GM12875 (cell line): ENCODE measurements around the gene MCM9.

Source experiments
- H3K4me3 ChIP-seq: one replicate; pipeline ENCODE4 v1.5.1; 2011; ENCODE audit warnings: low read depth, low read length, control low read depth
- TF ChIP-seq, protein P1 (sequence below): IDR thresholded peaks from 2 replicates; pipeline ENCODE4 v1.5.1; 2011; ENCODE audit warnings: low read depth, mild to moderate bottlenecking, control low read depth, inconsistent platforms, low read length, moderate library complexity, borderline replicate concordance; ENCODE audit not compliant: insufficient read depth

MCM9 gene

DNA sequence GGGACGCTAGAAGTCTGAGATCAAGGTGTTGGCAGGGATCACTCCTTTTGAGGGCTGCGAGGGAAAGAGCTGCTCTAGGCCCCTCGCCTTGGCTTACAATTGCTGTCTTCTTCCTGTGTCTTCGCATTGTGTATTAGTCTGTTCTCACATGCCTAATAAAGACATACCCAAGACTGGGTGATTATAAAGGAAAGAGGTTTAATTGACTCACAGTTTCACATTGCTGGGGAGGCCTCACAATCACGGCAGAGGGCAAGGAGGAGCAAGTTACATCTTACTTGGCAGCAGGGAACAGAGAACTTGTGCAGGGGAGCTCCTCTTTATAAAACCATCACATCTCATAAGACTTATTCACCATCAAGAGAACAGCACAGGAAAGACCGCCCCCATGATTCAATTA, 143.5 kb downstream of the MCM9 start:
- TF ChIP-seq, protein P1, sequence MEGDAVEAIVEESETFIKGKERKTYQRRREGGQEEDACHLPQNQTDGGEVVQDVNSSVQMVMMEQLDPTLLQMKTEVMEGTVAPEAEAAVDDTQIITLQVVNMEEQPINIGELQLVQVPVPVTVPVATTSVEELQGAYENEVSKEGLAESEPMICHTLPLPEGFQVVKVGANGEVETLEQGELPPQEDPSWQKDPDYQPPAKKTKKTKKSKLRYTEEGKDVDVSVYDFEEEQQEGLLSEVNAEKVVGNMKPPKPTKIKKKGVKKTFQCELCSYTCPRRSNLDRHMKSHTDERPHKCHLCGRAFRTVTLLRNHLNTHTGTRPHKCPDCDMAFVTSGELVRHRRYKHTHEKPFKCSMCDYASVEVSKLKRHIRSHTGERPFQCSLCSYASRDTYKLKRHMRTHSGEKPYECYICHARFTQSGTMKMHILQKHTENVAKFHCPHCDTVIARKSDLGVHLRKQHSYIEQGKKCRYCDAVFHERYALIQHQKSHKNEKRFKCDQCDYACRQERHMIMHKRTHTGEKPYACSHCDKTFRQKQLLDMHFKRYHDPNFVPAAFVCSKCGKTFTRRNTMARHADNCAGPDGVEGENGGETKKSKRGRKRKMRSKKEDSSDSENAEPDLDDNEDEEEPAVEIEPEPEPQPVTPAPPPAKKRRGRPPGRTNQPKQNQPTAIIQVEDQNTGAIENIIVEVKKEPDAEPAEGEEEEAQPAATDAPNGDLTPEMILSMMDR, result no peak
- H3K4me3 ChIP-seq, result no peak overlapping the region

DNA sequence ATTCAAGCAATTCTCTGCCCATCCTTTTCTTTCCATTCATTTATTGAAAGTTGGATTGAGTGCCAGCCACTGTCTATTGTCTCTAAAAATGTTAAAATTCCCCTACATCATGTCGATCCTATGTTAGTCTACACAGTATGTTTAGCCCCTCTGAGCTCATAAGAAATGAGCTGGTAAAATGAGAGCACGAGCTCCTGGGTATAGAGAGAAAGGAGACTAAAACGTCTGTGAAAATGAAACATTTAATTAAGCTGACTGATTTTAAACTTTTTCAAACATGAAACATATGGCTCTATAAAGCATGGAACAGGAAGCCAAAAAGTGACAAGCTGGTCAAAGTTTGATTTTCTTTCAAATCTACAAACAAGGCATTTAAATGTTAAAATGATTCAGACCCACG, 145.0 kb downstream of the MCM9 start:
- TF ChIP-seq, protein P1, result no peak
- H3K4me3 ChIP-seq, result no peak overlapping the region

DNA sequence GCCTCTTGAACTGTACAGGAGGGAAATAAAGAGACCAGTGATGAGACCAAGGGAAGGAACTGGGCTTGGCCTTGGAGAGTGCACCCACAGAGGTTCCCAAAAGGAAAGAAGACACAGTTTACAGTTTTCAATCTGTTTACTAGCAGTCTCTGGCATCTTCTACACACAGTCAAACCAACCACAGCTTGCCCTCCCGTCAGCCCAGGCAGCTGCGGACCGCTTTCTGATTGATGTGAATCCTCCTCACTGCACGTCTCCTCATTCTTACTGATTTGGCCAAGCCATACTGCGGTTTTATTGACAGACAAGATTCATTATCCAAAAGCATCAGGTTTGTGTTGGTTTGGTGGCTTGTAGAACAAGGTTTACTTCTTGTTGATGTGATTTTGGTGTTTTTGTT, 145.5 kb downstream of the MCM9 start:
- TF ChIP-seq, protein P1, result no peak
- no peak overlapping the region for H3K4me3 ChIP-seq

DNA sequence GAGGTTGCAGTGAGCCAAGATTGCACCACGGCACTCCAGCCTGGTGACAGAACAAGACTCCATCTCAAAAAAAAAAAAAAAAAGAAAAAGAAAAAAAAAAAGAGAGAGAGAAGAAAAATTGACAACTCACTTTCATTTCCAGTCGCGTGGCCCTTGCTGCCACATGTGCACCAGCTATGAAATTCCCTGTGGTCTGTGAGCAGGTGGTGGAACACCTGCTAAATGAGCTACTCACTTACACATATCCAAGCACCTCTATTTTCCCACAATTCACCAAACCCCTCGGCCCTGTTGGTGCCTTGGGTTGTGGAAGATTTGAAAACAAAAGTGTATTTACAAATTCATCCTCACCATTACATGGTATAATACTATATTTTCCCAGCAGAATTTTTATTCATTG, 146.3 kb downstream of the MCM9 start:
- no peak overlapping the region for H3K4me3 ChIP-seq
- TF ChIP-seq, protein P1, result no peak

DNA sequence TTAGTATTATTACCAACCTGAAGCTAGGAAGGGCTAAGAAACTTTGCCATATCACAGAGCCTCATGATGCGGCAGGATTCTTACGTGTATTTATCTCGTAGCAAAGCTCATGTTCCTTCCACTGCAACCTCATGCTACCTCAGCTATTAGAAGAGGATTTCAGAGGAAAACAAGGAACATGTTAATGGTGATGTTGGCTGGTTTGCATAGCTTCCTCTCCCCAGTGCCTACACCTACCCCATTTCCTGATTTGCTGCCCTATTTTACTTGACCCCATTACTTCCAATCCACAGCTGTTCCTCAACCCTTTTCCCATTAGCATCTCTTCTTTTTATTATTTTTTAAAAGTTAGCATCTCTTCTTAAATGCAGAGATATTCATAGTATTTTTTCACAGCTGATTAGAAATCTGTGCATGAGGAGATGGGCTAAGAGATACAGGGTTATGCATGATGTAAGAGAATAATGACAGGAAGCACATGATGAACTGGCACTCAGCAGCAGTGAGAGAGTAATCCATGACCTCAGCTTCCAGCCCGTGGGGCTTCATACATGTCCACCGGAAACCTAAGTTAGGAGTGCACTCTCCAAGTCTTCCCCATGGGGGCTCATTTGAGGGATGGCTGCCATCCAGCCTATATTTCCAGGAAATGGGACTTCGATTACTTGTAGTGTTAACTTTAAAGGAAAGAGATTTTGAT, 147.1 kb downstream of the MCM9 start:
- TF ChIP-seq, protein P1, result no peak
- H3K4me3 ChIP-seq, result no peak overlapping the region

DNA sequence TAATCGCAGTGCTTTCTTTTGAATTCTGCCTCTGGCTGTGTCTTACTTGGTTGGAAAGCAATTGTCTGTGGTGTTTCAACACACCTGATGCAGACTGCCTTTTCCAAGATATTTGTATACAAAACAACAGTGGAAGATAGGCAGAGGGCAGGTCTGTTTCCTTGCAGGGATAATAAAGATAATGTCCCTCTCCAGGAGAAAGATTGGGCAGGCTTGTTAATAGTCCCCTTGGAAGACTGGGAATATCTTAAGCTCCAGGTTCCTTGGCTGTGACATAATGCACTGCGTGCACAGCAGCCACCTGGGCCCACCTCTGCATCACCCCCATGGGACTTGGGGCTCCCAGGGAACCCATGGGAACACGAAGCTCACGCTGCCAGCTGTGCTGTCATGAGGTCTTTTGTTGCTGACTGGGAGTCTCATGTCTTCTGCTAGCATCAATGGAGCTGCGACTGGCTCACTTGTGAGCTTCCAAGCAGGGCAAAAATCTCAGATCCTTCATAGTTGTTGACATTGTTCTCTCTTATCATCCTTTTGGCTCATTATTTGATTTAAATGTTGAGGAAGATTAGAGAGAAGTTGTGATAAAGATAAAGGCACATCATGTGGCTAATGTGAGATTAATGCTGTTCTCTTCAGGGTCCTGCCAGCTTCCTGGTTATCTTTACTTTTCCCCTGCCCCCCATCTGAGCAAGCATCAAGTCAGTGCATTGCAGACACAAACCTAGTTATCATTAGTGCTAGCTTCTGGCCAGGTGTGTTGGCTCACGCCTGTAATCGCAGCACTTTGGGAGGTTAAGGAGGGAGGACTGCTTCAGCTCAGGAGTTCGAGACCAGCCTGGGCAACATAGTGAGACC, 148.1 kb downstream of the MCM9 start:
- TF ChIP-seq, protein P1, result no peak
- no peak overlapping the region for H3K4me3 ChIP-seq

DNA sequence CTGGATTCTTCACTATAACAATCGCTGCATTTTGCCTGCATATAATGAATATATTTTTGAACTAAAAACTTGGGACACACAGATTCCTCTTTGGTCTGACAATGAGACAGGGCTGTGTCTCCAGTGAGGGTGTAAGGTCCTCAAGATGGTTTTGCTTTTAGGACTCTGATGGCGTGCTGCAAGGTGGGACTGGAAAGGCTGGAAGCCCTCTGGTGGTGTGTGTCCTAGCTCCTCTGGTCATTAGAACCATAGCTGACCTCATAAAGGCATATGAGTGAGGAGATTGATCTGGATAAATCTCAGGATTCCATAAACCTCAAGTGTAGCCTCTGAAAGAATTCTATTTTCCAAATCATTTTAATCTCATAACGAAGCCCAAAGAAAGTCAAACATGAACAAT, 149.4 kb downstream of the MCM9 start:
- H3K4me3 ChIP-seq, result no peak overlapping the region
- TF ChIP-seq, protein P1, result no peak
